GM21381 (cell line): Measurements from ENCODE around the gene HMGA1.
"Not testable (repeated sequence)": the region's sequence is repeated elsewhere in the genome, so short reads cannot be mapped to it uniquely, and the experiment has no call there.

Experiments
- ATAC-seq: cut with Tn5 transposase; IDR thresholded peaks from one replicate; pipeline ENCODE4 v1.9.1; 2021; ENCODE audit warnings: mild to moderate bottlenecking, moderate library complexity; ENCODE audit not compliant: unreplicated experiment

Gene HMGA1

DNA sequence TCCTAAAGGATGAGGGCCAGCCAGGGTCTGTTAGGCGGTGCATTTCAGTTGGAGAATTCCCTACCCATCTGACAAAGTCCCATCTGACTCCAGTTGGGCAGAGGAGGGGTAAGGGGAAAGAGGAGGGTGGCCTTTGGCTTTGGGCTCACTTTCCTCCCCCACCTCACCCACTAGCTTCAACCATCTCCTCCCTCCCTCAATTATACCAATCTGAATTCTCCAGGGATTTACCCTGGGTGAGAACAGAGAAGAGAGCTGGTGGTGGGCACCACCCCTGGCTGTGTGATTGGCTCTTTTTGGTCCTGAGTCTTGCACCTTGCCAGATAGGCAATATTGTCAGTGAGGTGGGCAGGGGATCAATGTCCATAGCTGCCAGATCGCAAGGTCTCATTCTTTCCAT lies 3.2 kb downstream of the HMGA1 start:
- ATAC-seq, result no peak

DNA sequence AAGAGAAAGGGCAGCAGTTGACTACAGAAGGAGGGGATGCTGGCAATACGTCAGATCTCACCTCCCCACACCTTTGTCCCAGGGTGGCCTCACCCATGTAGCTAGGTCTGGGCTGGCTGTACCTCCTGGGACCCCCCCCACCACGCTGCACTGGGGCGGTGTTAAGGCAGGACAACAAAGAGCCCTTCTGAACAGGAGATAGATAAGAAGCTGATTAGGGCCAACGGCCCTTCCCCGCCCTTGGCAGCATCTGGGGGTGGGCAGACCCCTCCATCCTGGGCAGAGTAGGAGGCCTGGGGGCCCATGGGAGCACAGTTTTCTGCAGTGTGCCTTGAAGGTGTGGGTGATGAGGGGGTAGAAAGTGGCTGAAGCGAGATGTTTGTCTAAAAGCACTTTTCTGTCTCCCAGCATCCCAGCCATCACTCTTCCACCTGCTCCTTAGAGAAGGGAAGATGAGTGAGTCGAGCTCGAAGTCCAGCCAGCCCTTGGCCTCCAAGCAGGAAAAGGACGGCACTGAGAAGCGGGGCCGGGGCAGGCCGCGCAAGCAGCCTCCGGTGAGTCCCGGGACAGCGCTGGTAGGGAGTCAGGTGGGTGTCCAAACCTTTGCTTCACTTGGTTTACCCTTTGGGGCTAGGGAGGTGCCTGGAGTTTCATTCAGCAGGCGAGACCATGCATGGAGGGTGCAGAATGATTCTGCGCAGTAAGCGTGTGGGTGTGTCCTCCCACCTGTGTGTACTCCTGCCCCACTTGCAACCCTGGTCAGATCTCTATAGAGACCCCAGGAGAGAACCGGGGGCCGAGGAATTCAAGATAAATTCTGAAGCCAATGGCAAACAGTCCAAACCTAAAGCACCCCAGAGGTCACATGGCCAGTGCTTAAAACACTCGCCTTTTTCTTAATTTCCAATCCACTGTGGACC lies 3.9 kb downstream of the HMGA1 start:
- ATAC-seq, result no peak

- ATAC-seq, result no peak
Measured at GRCh38 chr6:34241351-34242215, 4.9 kb downstream of the HMGA1 start.

DNA sequence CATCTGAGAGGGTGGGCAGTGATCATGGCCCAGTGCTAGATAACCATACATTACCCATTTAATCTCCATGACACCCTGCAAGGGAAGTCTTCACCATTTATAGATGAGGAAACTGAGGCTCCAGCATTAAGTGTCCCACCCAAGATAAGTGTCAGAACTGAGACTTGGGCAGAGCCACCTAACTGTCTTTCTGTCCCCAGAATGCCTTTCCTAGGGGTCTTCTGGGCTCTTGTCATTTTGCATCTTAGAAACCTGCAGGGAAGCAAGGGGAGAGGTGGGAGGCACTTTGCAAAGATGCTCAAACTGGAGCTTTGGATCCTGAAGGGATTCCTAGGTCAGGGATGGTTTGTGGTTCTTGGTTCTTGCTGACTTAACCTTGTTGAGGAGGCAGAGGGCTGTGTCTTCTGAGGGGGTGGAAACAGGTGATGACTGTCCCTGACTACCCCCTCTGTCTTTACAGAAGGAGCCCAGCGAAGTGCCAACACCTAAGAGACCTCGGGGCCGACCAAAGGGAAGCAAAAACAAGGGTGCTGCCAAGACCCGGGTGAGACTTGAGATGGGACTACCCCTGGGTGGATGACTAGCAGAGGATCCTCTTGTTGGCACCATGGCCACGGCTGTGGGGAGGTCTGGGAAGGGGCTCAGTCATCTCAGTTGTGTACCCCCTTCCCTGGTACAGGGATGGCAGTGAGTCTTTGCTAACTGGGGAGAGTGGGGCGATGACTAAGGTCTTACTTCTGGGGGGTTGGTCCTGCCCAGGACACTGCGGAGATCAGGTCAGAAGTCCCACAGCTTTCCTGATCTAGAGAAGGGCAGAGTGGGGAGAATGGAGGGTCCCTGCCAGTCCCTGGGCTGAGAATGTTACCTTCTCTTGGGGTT lies 5.8 kb downstream of the HMGA1 start:
- no peak for ATAC-seq

GRCh38 chr6:34243131-34243771 lies 6.6 kb downstream of the HMGA1 start:
- no peak for ATAC-seq

DNA sequence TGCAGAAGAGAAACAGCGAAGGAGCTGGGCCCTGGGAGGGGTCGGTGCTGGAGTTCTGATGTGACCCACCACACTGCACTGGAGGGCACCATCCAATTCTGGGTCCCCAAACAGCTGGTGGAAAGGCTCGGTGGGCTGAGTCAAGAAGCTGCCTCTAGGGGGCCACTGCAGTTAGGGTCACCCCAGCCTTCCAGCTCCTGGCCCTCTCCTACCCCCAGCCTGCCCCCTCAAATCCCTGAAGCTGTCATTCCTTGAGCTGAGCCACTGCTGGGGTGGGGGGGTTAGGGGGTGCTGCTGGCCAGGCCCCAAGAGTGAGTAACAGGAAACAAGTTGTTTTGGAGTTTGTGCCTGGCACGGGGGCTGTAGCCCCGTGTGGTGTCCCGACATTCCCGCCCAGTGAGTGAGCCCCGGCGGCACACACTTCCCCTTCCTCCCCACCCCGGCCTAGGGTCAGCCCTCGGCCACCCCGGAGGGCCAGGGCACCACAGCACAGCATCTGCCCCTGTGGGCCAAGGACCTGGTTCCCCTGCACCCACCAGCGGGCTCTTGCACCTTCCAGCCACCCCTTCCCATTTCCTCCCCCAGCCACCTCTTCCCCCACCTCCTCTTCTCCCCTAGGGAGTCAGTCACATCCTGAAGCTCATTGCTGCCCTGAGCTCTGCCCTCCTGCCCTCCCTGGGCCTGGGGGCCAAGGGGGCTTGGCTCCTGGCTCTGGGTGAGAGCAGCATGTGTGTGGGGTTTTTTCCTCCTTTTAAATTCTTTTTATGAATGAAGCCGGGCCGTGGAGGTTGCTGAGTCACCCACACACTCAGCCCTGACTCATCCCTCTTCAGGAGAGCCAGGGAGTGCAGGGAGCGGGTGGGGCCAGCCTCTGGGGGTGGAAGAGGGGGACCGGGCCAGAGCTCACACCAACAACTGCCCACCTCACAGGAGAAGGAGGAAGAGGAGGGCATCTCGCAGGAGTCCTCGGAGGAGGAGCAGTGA lies 7.5 kb downstream of the HMGA1 start:
- no peak for ATAC-seq

DNA sequence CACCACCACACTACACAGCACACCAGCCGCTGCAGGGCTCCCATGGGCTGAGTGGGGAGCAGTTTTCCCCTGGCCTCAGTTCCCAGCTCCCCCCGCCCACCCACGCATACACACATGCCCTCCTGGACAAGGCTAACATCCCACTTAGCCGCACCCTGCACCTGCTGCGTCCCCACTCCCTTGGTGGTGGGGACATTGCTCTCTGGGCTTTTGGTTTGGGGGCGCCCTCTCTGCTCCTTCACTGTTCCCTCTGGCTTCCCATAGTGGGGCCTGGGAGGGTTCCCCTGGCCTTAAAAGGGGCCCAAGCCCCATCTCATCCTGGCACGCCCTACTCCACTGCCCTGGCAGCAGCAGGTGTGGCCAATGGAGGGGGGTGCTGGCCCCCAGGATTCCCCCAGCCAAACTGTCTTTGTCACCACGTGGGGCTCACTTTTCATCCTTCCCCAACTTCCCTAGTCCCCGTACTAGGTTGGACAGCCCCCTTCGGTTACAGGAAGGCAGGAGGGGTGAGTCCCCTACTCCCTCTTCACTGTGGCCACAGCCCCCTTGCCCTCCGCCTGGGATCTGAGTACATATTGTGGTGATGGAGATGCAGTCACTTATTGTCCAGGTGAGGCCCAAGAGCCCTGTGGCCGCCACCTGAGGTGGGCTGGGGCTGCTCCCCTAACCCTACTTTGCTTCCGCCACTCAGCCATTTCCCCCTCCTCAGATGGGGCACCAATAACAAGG lies 8.5 kb downstream of the HMGA1 start:
- not testable (repeated sequence) for ATAC-seq

GRCh38 chr6:34245761-34246140 lies 9.1 kb downstream of the HMGA1 start:
- not testable (repeated sequence) for ATAC-seq

DNA sequence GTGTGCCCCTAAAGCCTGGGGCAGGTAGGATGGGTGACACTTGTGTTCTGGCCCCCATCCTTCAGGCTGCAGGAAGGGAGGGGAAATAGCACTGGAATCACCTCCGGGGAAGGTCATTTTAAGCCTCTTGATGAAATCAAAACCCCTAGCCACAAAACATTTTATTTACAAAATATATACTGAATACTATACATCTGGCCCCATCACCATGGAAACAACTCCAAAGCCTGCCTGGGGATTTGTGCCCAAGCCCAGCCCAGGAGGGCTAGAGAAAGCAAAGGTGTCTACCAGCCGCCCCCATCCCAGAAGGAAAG lies 9.5 kb downstream of the HMGA1 start:
- ATAC-seq, result no peak

- no peak for ATAC-seq
Measured at GRCh38 chr6:34246563-34247391, 10.1 kb downstream of the HMGA1 start.

- no peak for ATAC-seq
Measured at GRCh38 chr6:34247481-34248197, 11.0 kb downstream of the HMGA1 start.

DNA sequence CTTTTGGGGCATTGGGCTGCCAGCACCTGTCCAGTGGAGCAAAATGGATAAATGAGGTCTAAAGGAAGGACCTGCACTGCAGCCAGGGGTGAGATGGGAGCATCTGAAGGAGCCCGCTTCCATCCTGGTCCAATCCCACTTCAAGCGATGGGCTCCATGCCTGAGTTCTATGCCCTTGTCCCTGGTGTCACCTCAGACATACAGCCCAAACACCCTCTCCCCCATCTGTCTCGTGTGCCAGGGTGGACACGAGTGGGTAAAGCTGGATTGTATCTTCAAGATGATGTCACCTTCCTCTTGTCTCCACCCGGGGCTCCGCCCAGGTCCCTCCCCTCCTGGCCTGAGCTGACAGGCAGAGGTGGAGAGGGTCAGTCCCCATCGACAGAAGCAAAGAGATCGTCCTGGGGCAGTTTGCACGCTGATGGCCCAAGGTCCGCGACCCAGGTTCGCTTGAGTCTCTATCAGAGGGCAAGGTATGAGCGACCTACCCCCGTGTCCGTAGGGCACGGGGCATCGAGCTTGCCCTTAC lies 11.6 kb downstream of the HMGA1 start:
- peak; percentile 10 for ATAC-seq

GRCh38 chr6:34248727-34249468 lies 12.2 kb downstream of the HMGA1 start, which contains the start of gene SMIM29:
Gene SMIM29 (minus strand): TSS chr6:34249006. CDS start chr6:34247791, 1,215 bp downstream.
- ATAC-seq, result peak; percentile 87

DNA sequence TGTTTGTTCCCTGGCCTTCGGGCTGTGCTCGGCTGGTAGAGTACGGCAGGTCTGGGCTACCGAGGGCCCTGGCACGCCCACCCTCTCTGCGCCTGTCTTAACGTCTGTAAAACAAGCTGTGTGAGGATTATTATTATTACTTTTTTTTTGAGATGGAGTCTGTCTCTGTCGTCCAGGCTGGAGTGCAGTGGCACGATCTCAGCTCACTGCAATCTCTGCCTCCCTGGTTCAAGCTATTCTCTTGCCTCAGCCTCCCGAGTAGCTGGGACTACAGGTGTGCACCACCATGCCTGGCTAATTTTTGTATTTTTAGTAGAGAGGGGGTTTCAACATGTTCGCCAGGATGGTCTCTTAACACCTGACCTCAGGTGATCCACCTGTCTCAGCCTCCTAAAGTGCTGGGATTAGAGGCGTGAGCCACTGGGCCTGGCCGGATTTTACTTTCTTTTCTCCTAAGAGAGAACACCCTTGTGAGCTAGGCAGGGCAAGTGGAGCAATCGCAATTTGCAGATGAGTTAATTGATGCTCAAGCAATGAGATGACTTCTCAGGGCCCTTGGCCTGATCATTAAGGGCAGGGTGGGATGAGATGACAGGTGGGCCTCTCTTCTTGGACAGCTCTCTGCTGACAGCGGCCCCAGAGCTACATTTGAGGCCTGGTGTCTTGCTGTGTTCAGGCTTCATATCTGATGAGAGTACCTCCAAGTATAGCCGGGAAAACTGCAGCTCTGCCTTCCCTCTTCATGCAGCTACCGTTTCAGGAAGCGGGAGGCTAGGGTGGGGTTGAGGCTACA lies 13.0 kb downstream of the HMGA1 start:
- ATAC-seq, result peak; percentile 16

DNA sequence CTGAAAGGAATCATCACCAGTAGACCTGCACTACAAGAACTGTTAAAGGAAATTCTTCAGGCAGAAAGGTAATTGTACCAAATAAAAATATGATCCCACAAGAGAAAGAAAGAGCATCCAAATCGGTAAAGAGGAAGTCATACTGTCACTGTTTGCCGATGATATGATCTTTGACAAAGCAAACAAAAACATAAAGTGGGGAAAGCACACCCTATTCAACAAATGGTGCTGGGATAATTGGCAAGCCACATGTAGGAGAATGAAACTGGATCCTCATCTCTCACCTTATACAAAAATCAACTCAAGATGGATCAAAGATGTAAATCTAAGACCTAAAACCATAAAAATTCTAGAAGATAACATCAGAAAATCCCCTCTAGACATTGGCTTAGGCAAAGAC lies 15.7 kb downstream of the HMGA1 start:
- ATAC-seq, result not testable (repeated sequence)
